GM12892 (cell line): ENCODE data around the gene SCUBE2.

Experiments
- POLR2A ChIP-seq: IDR thresholded peaks from 2 replicates; pipeline ENCODE4 v1.6.1; 2011; ENCODE audit warnings: low read depth, low read length, control low read depth
- POLR2AphosphoS5 ChIP-seq: IDR thresholded peaks from 2 replicates; pipeline ENCODE4 v1.6.1; 2011; ENCODE audit warnings: low read depth, low read length, control low read depth
- TAF1 ChIP-seq: IDR thresholded peaks from 2 replicates; pipeline ENCODE4 v1.6.1; 2011; ENCODE audit warnings: low read depth, mild to moderate bottlenecking, control low read depth, low read length, borderline replicate concordance

- no peak for TF ChIP-seq POLR2AphosphoS5
- TF ChIP-seq TAF1, result no peak
- TF ChIP-seq POLR2A, result no peak
These were observed 53.4 kb downstream of the SCUBE2 start for GRCh38 chr11:9037963-9038362.
